ENCODE data around the gene FOXI1. TPM values are rescaled to one million over a fixed set of nuclear protein-coding genes. Genes with fewer than 3 reads are reported as not detected.
"Not testable (repeated sequence)": the region's sequence is repeated elsewhere in the genome, so short reads cannot be mapped to it uniquely, and the experiment has no call there.

Gene FOXI1
- total and polyA plus RNA-seq, 2 experiments from 2014 or later = not detected

DNA sequence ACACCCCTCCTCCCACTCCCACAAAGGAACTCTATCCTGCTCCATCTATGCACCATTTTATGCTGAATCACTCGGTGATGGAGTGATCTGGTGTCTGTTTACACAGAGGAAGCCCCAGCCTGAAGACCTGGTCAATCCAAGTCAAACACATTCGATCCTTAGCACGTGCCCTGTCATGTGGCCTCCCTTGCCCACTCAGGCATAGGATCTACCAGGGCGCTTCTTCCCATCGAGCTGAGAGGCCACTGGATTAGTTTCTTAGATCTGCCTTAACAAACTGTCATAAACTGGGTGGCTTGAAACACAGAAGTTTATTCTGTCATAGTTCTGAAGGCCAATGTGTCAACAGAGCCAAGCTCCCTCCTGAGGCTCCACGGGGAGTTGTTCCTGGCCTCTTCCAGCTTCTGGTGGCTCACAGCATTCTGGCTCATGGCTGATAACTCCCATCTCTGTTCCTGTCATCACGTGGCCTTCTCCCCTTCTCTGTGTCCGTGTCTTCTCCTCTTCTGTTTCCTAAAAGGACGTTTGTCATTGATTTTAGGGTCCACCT is 34.2 kb downstream of the FOXI1 start:
- H3K9me3 ChIP-seq (ENCODE audit: low read depth) = no peaks in the 10 kb centered on the region
- H3K4me2 ChIP-seq (ENCODE audit: unreplicated experiment) = no peak overlapping the region
- no peak overlapping the region for H3K27ac ChIP-seq
- H3K4me3 ChIP-seq = no peak overlapping the region
- H3K9ac ChIP-seq = no peak overlapping the region
- TF ChIP-seq EZH2 (IDR thresholded peaks at IDR 0.05; ENCODE audit: insufficient read depth, poor library complexity, severe bottlenecking) (no peak), EZH2phosphoT487 (IDR thresholded peaks at IDR 0.05; ENCODE audit: insufficient read depth, low read depth) (no peak)
- 62 to 72% methylated on average over 9 of the region's 9 CpGs for WGBS, 2 experiments (ENCODE audit: low coverage in 1 of 2, low lambda C conversion rate in 2 of 2, missing lambda C conversion rate in 2 of 2)
- no peaks in the 10 kb centered on the region for H3K9me2 ChIP-seq (ENCODE audit: insufficient read depth)
- no peak for DNase-seq
- H3K4me1 ChIP-seq (ENCODE audit: insufficient read depth) = no peaks in the 10 kb centered on the region
- in situ Hi-C loops (cut with MboI) = no loop called here
- peaks cover 10% of the 10 kb centered on the region; the same call in 1 of the 2 replicates for H3K27me3 ChIP-seq (replicated peaks; ENCODE audit: insufficient read depth)
- H4K20me1 ChIP-seq (ENCODE audit: insufficient read depth) = no peaks in the 10 kb centered on the region
- H3K79me2 ChIP-seq (ENCODE audit: insufficient read depth) = no peaks in the 10 kb centered on the region
- no peaks in the 10 kb centered on the region for H3K36me3 ChIP-seq (ENCODE audit: low read depth)
- H3F3A ChIP-seq (ENCODE audit: insufficient read depth) = no peaks in the 10 kb centered on the region
- no peak overlapping the region for H2AFZ ChIP-seq

- H3K4me1 ChIP-seq (ENCODE audit: insufficient read depth); H3K27ac ChIP-seq; H3K9ac ChIP-seq; H3K4me2 ChIP-seq (ENCODE audit: unreplicated experiment); H2AFZ ChIP-seq; H3K4me3 ChIP-seq; DNase-seq; H3K9me2 ChIP-seq (ENCODE audit: insufficient read depth); in situ Hi-C loops (cut with MboI); H3K36me3 ChIP-seq (ENCODE audit: low read depth); H3K9me3 ChIP-seq (ENCODE audit: low read depth); H3K79me2 ChIP-seq (ENCODE audit: insufficient read depth); H4K20me1 ChIP-seq (ENCODE audit: insufficient read depth); H3F3A ChIP-seq (ENCODE audit: insufficient read depth): not testable (repeated sequence)
- peaks cover 10% of the 10 kb centered on the region; the same call in 1 of the 2 replicates for H3K27me3 ChIP-seq (replicated peaks; ENCODE audit: insufficient read depth)
- WGBS, 2 experiments (ENCODE audit: low coverage in 1 of 2, low lambda C conversion rate in 2 of 2, missing lambda C conversion rate in 2 of 2) = 83 to 86% methylated on average over 7 of the region's 7 CpGs
Measured at GRCh38 chr5:170141196-170141595, 35.5 kb downstream of the FOXI1 start.

- in situ Hi-C loops (cut with MboI) = no loop called here
- Histone ChIP-seq H2AFZ (no peak overlapping the region), H3K4me2 (ENCODE audit: unreplicated experiment) (no peak overlapping the region), H3K36me3 (ENCODE audit: low read depth) (no peaks in the 10 kb centered on the region), H3K9ac (no peak overlapping the region), H3K79me2 (ENCODE audit: insufficient read depth) (no peaks in the 10 kb centered on the region), H3K4me1 (ENCODE audit: insufficient read depth) (no peaks in the 10 kb centered on the region), H3K9me3 (ENCODE audit: low read depth) (no peaks in the 10 kb centered on the region), H4K20me1 (ENCODE audit: insufficient read depth) (no peaks in the 10 kb centered on the region), H3K27ac (no peak overlapping the region), H3F3A (ENCODE audit: insufficient read depth) (no peaks in the 10 kb centered on the region), H3K9me2 (ENCODE audit: insufficient read depth) (no peaks in the 10 kb centered on the region), H3K4me3 (no peak overlapping the region), H3K27me3 (replicated peaks; ENCODE audit: insufficient read depth) (peaks cover 15% of the 10 kb centered on the region; the same call in 1 of the 2 replicates)
- TF ChIP-seq EZH2phosphoT487 (IDR thresholded peaks at IDR 0.05; ENCODE audit: insufficient read depth, low read depth) (no peak), EZH2 (IDR thresholded peaks at IDR 0.05; ENCODE audit: insufficient read depth, poor library complexity, severe bottlenecking) (no peak)
- no peak for DNase-seq
- WGBS, 2 experiments (ENCODE audit: low coverage in 1 of 2, low lambda C conversion rate in 2 of 2, missing lambda C conversion rate in 2 of 2) = 73 to 75% methylated on average over 13 to 14 of the region's 14 CpGs
Measured at GRCh38 chr5:170141636-170142035, 35.9 kb downstream of the FOXI1 start.

- H3K4me3 ChIP-seq = no peak overlapping the region
- no peaks in the 10 kb centered on the region for H3K36me3 ChIP-seq (ENCODE audit: low read depth)
- no peaks in the 10 kb centered on the region for H4K20me1 ChIP-seq (ENCODE audit: insufficient read depth)
- in situ Hi-C loops (cut with MboI) = no loop called here
- H3K9ac ChIP-seq = no peak overlapping the region
- TF ChIP-seq EZH2phosphoT487 (IDR thresholded peaks at IDR 0.05; ENCODE audit: insufficient read depth, low read depth) (no peak), EZH2 (IDR thresholded peaks at IDR 0.05; ENCODE audit: insufficient read depth, poor library complexity, severe bottlenecking) (no peak)
- no peak for DNase-seq
- peaks cover 15% of the 10 kb centered on the region; the same call in 1 of the 2 replicates for H3K27me3 ChIP-seq (replicated peaks; ENCODE audit: insufficient read depth)
- 62 to 85% methylated on average over 1 of the region's 1 CpG for WGBS, 2 experiments (ENCODE audit: low coverage in 1 of 2, low lambda C conversion rate in 2 of 2, missing lambda C conversion rate in 2 of 2)
- H3K79me2 ChIP-seq (ENCODE audit: insufficient read depth) = no peaks in the 10 kb centered on the region
- H3K9me2 ChIP-seq (ENCODE audit: insufficient read depth) = no peaks in the 10 kb centered on the region
- H3K9me3 ChIP-seq (ENCODE audit: low read depth) = no peaks in the 10 kb centered on the region
- H3K4me1 ChIP-seq (ENCODE audit: insufficient read depth) = no peaks in the 10 kb centered on the region
- H3F3A ChIP-seq (ENCODE audit: insufficient read depth) = no peaks in the 10 kb centered on the region
- H3K4me2 ChIP-seq (ENCODE audit: unreplicated experiment) = no peak overlapping the region
- no peak overlapping the region for H2AFZ ChIP-seq
- H3K27ac ChIP-seq = no peak overlapping the region
Measured at GRCh38 chr5:170142196-170142595, 36.5 kb downstream of the FOXI1 start.

- Histone ChIP-seq H4K20me1 (ENCODE audit: insufficient read depth) (no peaks in the 10 kb centered on the region), H3K27ac (no peak overlapping the region), H3K79me2 (ENCODE audit: insufficient read depth) (no peaks in the 10 kb centered on the region), H2AFZ (no peak overlapping the region), H3K4me3 (no peak overlapping the region), H3K27me3 (replicated peaks; ENCODE audit: insufficient read depth) (peaks cover 19% of the 10 kb centered on the region), H3K4me2 (ENCODE audit: unreplicated experiment) (no peak overlapping the region), H3K9me2 (ENCODE audit: insufficient read depth) (no peaks in the 10 kb centered on the region), H3K9ac (no peak overlapping the region), H3K36me3 (ENCODE audit: low read depth) (no peaks in the 10 kb centered on the region), H3F3A (ENCODE audit: insufficient read depth) (no peaks in the 10 kb centered on the region), H3K9me3 (ENCODE audit: low read depth) (no peaks in the 10 kb centered on the region), H3K4me1 (ENCODE audit: insufficient read depth) (no peaks in the 10 kb centered on the region)
- in situ Hi-C loops (cut with MboI) = no loop called here
- no peak for DNase-seq
- TF ChIP-seq EZH2phosphoT487 (IDR thresholded peaks at IDR 0.05; ENCODE audit: insufficient read depth, low read depth) (no peak), EZH2 (IDR thresholded peaks at IDR 0.05; ENCODE audit: insufficient read depth, poor library complexity, severe bottlenecking) (no peak)
- WGBS, 2 experiments (ENCODE audit: low coverage in 1 of 2, low lambda C conversion rate in 2 of 2, missing lambda C conversion rate in 2 of 2) = 55 to 56% methylated on average over 7 of the region's 7 CpGs
Measured at GRCh38 chr5:170143091-170143490, 37.4 kb downstream of the FOXI1 start.
